Measurements from ENCODE around the gene RNASE4.
"Not testable (repeated sequence)": the region's sequence is repeated elsewhere in the genome, so short reads cannot be mapped to it uniquely, and the experiment has no call there.

Gene RNASE4, protein sequence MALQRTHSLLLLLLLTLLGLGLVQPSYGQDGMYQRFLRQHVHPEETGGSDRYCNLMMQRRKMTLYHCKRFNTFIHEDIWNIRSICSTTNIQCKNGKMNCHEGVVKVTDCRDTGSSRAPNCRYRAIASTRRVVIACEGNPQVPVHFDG

GRCh38 chr14:20683891-20684661 lies at the start of gene RNASE4:
TSS of gene RNASE4 (plus strand) at chr14:20684560. CDS start at chr14:20699372, 14,812 bp downstream.
- H3K4me3 ChIP-seq (ENCODE audit: low read depth, low read length), result peak within 1 kb of the TSS; percentile 96

GRCh38 chr14:20641591-20641990 lies 42.8 kb upstream of the RNASE4 start, which contains the start of gene OR6S1:
TSS of gene OR6S1 (minus strand) at chr14:20641691. CDS start at chr14:20641691, 0 bp downstream.
- H3K4me3 ChIP-seq (ENCODE audit: low read depth, low read length), result no peak within 1 kb of the TSS

DNA sequence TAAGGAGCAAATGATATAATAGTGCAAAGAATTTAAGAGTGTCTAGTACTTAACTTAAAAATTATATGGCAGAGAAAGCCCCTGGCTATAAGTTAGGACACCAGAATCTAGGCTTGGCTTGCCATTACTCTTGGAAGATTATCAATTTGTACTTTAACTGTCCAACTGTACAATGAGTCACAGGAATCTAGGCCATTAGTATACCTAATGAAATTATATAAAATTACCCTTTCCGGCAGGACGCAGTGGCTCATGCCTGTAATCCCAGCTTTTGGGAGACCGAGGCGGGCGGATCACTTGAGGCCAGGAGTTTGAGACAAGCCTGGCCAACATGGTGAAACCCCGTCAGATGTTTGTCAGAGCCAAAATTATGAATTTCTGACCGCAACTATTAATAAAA lies 42.2 kb upstream of the RNASE4 start:
- no peak overlapping the region for H3K4me3 ChIP-seq (ENCODE audit: low read depth, low read length)

GRCh38 chr14:20642755-20643154 lies 41.6 kb upstream of the RNASE4 start:
- not testable (repeated sequence) for H3K4me3 ChIP-seq (ENCODE audit: low read depth, low read length)

GRCh38 chr14:20644520-20644919 lies 39.8 kb upstream of the RNASE4 start:
- no peak overlapping the region for H3K4me3 ChIP-seq (ENCODE audit: low read depth, low read length)

- H3K4me3 ChIP-seq (ENCODE audit: low read depth, low read length), result no peak overlapping the region
Observed at GRCh38 chr14:20645481-20645880, 38.9 kb upstream of the RNASE4 start.

- H3K4me3 ChIP-seq (ENCODE audit: low read depth, low read length), result peak overlapping the region; percentile 63
Observed at GRCh38 chr14:20652996-20653975, 31.1 kb upstream of the RNASE4 start.

GRCh38 chr14:20655851-20656250 lies 28.5 kb upstream of the RNASE4 start:
- no peak overlapping the region for H3K4me3 ChIP-seq (ENCODE audit: low read depth, low read length)

DNA sequence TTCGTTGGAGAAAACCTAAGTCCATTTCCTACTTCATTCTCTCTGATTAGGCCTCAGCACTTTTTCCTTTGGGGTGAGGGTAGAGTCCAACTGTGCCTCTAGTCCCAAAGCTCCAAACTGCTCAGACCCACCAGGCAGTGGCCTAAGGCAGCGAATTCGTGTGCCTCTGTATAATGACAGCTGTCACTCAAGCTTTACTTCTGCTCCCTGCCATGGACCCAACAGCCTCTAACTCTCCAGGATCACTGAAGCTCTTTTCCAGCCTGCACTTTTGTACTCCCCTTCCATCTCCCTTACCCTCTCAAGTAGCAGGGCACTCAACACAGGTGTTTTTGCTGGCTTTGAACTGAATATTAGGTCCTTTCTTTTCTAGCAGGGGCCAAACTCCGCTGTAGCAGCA lies 28.1 kb upstream of the RNASE4 start:
- H3K4me3 ChIP-seq (ENCODE audit: low read depth, low read length), result no peak overlapping the region

GRCh38 chr14:20657216-20658211 lies 26.8 kb upstream of the RNASE4 start:
- peak overlapping the region; percentile 60 for H3K4me3 ChIP-seq (ENCODE audit: low read depth, low read length)

DNA sequence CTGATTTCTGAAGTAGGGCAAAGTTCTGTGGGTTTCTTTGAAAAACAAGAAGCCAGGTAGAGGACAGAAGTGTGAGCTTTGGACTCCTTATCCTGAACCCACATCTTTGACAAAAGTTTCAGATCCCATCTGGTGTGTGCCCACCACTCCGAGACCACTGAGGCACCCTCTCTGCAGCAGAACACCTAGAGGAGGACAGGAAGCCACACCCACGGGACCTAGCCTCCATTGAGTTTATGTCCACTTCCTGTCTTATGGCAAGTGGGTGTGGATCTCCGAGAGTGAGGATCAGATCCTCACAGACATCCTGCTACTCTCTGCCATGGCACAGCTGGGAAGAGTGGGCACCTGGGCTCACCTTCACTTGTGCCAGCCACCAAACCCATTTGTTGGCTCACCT lies 26.1 kb upstream of the RNASE4 start:
- peak overlapping the region; percentile 60 for H3K4me3 ChIP-seq (ENCODE audit: low read depth, low read length)

- H3K4me3 ChIP-seq (ENCODE audit: low read depth, low read length), result no peak overlapping the region
Observed at GRCh38 chr14:20659336-20659735, 25.0 kb upstream of the RNASE4 start.

GRCh38 chr14:20659813-20660395 lies 24.5 kb upstream of the RNASE4 start:
- no peak overlapping the region for H3K4me3 ChIP-seq (ENCODE audit: low read depth, low read length)

DNA sequence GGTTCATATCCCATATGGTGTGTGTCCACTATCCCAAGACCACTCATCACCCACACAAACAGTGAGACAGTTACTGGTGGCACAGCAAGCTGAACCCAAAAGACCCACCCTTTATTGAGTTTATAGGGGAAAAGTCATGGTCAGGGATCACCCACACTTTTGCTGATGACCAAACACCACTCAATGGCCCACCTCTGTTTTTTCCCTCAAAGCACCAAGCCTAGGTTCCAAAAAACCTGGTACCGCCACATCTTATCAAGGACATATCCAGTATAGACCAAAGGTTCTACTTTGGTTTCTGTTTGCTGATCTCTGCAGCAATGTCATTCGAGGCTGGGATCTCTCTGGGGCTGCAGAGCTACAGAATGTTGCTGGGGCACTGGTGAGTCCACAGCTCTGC lies 23.2 kb upstream of the RNASE4 start:
- H3K4me3 ChIP-seq (ENCODE audit: low read depth, low read length), result no peak overlapping the region

- peak overlapping the region; percentile 85 for H3K4me3 ChIP-seq (ENCODE audit: low read depth, low read length)
Observed at GRCh38 chr14:20662968-20663732, 21.2 kb upstream of the RNASE4 start.

DNA sequence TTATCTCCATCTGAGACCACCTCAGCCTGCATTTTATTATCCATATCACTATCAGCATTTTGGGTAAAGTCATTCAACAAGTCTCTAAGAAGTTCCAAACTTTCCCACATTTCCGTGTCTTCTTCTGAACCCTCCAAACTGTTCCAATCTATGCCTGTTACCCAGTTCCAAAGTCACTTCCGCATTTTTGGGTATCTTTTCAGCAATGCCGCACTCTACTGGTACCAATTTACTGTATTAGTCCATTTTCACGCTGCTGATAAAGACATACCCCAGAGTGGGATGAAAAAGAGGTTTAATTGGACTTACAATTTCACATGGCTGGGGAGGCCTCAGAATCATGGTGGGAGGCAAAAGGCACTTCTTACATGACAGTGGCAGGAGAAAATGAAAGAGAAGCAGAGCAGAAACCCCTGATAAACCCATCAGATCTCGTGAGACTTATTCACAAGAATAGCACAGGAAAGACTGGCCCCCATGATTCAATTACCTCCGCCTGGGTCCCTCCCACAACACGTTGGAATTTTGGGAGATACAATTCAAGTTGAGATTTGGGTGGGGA lies 17.9 kb upstream of the RNASE4 start:
- H3K4me3 ChIP-seq (ENCODE audit: low read depth, low read length), result not testable (repeated sequence)

- H3K4me3 ChIP-seq (ENCODE audit: low read depth, low read length), result no peak overlapping the region
Observed at GRCh38 chr14:20667957-20668356, 16.4 kb upstream of the RNASE4 start.

DNA sequence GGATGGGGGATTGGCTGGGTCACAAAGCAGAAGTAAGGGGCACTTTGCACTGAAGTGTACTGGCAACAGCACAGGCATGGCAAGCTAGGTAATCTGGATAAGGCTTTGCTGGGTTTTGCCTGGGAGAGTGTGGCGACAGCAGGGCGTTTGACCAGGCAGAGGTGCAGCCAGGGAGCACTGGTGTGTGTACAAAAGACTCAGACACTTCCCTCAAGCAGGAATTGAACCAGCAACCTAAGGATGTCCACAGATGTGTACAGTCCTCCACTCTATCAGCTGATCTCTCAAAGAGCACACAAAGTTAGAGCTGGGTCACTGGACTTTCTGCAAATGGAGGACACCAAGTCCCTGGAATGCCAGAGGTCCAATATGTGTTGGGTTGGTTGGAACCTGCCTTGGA lies 15.4 kb upstream of the RNASE4 start:
- H3K4me3 ChIP-seq (ENCODE audit: low read depth, low read length), result no peak overlapping the region

Measured in iPS-11a (cell line).